Measurements from ENCODE around the gene OR8D2. TPM values are rescaled to one million over a fixed set of nuclear protein-coding genes. Genes with fewer than 3 reads are reported as not detected.

Gene OR8D2
- polyA plus RNA-seq, 2 of the 4 experiments (the other 2 are of a cell fraction): not detected

- CTCF ChIA-PET: no interaction called here
- no peak for DNase-seq (ENCODE audit: low read depth in 1 of 2, low spot score in 1 of 2)
- Histone ChIP-seq H3K4me3 (no peak overlapping the region), H3K9me3 (no peaks in the 10 kb centered on the region), H3K27ac (no peak overlapping the region), H3K4me1 (no peaks in the 10 kb centered on the region), H3K4me2 (no peak overlapping the region)
- no peak for FAIRE-seq
- no peak for TF ChIP-seq E2F6 (IDR thresholded peaks at IDR 0.05; ENCODE audit: borderline replicate concordance, low read depth)
- TF ChIP-seq ELK1 (IDR thresholded peaks at IDR 0.05; ENCODE audit: low read depth, low read length): no peak
- TF ChIP-seq ESRRA (IDR thresholded peaks at IDR 0.05; ENCODE audit: borderline replicate concordance, low read length): no peak
- no peak for TF ChIP-seq CBX8 (IDR thresholded peaks at IDR 0.05)
- TF ChIP-seq HES2 (IDR thresholded peaks at IDR 0.05): no peak
- no peak for TF ChIP-seq TFCP2L1 (CRISPR knock-in tag; IDR thresholded peaks at IDR 0.05)
- TF ChIP-seq CHD4 (IDR thresholded peaks at IDR 0.05; ENCODE audit: borderline replicate concordance): no peak
- TF ChIP-seq RARB (CRISPR knock-in tag; IDR thresholded peaks at IDR 0.05): no peak
- no peak for TF ChIP-seq JUNB (IDR thresholded peaks at IDR 0.05)
- TF ChIP-seq RNF2 (IDR thresholded peaks at IDR 0.05; ENCODE audit: borderline replicate concordance, low read depth): no peak
- ATAC-seq: no peak
- POLR2A ChIA-PET: no interaction called here
Observed at GRCh38 chr11:124307093-124307492, 12.9 kb downstream of the OR8D2 start.

- H3K4me3 ChIP-seq: no peak overlapping the region
- DNase-seq (ENCODE audit: low read depth in 1 of 2, low spot score in 1 of 2) (no peak), ATAC-seq (no peak), FAIRE-seq (no peak)
- H3K9me3 ChIP-seq: no peaks in the 10 kb centered on the region
- POLR2A ChIA-PET: no interaction called here
- no peak overlapping the region for H3K27ac ChIP-seq
- whole genome bisulfite sequencing (ENCODE audit: missing lambda C conversion rate): 3% methylated on average over 3 of the region's 3 CpGs
- no peak overlapping the region for H3K4me2 ChIP-seq
- CTCF ChIA-PET: no interaction called here
- TF ChIP-seq HEYL (CRISPR knock-in tag; IDR thresholded peaks at IDR 0.05) (no peak), ZNF302 (CRISPR knock-in tag; IDR thresholded peaks at IDR 0.05) (no peak), MYC (IDR thresholded peaks at IDR 0.05; ENCODE audit: borderline replicate concordance, low read length) (no peak)
- H3K4me1 ChIP-seq: no peaks in the 10 kb centered on the region
Observed at GRCh38 chr11:124302347-124303125, 17.5 kb downstream of the OR8D2 start.

GRCh38 chr11:124301548-124301947 is 18.4 kb downstream of the OR8D2 start:
- POLR2A ChIA-PET: no interaction called here
- H3K4me3 ChIP-seq: no peak overlapping the region
- DNase-seq (ENCODE audit: low read depth in 1 of 2, low spot score in 1 of 2): no peak
- no peak for TF ChIP-seq ELK1 (IDR thresholded peaks at IDR 0.05; ENCODE audit: low read depth, low read length)
- TF ChIP-seq ZC3H11A (IDR thresholded peaks at IDR 0.05): no peak
- no peak for TF ChIP-seq NPAS2 (CRISPR knock-in tag; IDR thresholded peaks at IDR 0.05; ENCODE audit: borderline replicate concordance)
- no peak for TF ChIP-seq HES2 (IDR thresholded peaks at IDR 0.05)
- CTCF ChIA-PET: no interaction called here
- no peaks in the 10 kb centered on the region for H3K4me1 ChIP-seq
- no peak for ATAC-seq
- no peak overlapping the region for H3K4me2 ChIP-seq
- H3K27ac ChIP-seq: no peak overlapping the region
- no peaks in the 10 kb centered on the region for H3K9me3 ChIP-seq
- no peak for FAIRE-seq
- 30% methylated on average over 3 of the region's 3 CpGs for WGBS (ENCODE audit: missing lambda C conversion rate)

- no peak for ATAC-seq
Observed at GRCh38 chr11:124297921-124298320, 22.1 kb downstream of the OR8D2 start.

More at GRCh38 chr11:124297921-124298320, 22.1 kb downstream of the OR8D2 start:
- no peaks in the 10 kb centered on the region for H3K9me3 ChIP-seq
- no peaks in the 10 kb centered on the region for H3K4me1 ChIP-seq
- no peak overlapping the region for H3K4me2 ChIP-seq
- FAIRE-seq: no peak
- CTCF ChIA-PET: no interaction called here
- POLR2A ChIA-PET: no interaction called here
- no peak for DNase-seq (ENCODE audit: low read depth in 1 of 2, low spot score in 1 of 2)
- 11% methylated on average over 4 of the region's 4 CpGs for WGBS (ENCODE audit: missing lambda C conversion rate)
- no peak overlapping the region for H3K4me3 ChIP-seq
- TF ChIP-seq SMC3 (IDR thresholded peaks at IDR 0.05) (no peak), JUN (IDR thresholded peaks at IDR 0.05) (no peak), CHD4 (IDR thresholded peaks at IDR 0.05; ENCODE audit: borderline replicate concordance) (no peak), RNF2 (IDR thresholded peaks at IDR 0.05; ENCODE audit: borderline replicate concordance, low read depth) (no peak), RFX5 (IDR thresholded peaks at IDR 0.05) (no peak)
- no peak overlapping the region for H3K27ac ChIP-seq

Data from A549 (cell line).